ENCODE data around the gene HIF3A.

Gene HIF3A

DNA sequence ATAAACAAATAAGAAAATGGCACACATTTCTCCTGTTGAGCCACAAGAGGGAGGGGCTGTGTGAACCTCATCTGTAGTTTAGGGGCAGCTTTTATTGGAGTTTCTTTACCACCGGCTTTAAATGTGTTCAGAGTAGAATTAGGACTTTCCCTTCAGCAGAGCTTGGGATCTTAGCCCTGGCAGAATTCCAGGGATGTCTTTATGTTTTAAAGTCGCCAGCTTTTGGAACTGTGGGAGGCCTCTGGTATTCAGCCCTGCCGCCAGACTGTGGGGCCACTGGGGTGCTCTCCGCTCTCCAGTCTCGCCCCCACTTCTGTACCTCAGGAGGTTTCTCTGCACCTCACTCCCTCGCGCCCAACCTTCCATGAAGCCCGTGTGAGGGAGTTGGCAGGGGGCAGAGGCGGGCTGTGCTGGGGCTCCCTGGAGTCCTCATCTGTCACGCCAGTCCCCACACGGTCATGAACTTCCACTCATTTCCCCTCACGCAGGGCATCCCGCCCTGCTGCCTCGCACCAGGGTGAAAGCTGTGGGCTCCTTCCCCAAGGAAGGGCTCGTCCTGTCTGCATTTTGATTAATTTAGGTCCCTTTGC lies 85.0 kb downstream of the HIF3A start:
- DNase-seq (ENCODE audit: low read depth in 2 of 2): no peak

DNA sequence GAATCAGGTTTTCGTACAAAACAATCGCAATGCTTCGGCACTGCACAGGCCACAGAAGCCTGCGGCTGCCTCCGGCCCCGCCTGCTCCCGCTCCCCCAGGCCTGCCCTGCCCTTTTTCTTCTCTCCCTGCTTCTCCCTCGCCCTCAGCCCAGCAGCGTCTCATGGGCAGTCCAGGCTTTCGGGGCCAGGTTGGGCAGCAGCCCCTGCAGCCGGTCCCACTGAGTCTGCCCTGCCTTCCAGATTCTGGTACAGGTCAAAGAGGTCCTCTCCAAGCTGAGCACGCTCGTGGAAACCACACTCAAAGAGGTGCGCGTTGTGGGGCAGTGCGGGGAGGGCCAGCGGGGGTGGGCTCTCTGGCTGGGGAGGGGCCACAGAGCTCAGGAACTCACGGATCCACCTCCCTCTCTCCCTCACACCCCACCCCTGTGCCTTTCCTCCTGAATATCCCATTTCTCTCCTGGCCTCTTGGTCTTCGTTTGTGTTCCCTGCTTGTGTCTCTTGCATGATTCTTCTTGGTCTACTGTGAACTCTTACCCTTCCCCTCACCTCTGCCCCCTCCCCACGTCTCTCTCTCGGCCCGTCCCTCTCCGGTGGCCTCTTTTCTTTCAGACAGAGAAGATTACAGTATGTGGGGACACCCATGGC lies 86.5 kb downstream of the HIF3A start:
- DNase-seq (ENCODE audit: low read depth in 2 of 2): no peak

DNA sequence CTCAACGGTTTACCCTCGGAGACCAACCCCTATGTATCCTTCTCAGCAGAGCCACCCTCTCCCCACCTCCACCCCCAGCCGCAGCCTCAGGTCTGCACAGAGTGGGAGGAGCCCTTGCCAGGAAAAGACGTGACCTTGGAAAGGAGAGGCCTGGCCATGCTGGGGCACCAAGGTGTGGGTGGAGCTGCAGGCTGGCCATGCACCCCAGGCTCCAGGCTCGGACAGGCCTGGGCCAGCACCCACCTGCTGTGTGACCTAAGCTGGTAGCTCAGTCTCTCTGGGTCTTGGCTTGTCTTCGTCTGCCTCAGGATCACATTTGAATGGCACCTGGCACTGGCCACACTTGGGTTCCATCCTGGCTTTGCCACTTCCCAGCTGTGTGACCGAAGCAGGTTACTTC lies 87.0 kb downstream of the HIF3A start:
- no peak for DNase-seq (ENCODE audit: low read depth in 2 of 2)

- DNase-seq (ENCODE audit: low read depth in 2 of 2): no peak
Measured at GRCh38 chr19:46384396-46384795, 87.6 kb downstream of the HIF3A start.

- DNase-seq (ENCODE audit: low read depth in 2 of 2): no peak
Measured at GRCh38 chr19:46385636-46386035, 88.8 kb downstream of the HIF3A start.

GRCh38 chr19:46386151-46386550 lies 89.3 kb downstream of the HIF3A start:
- no peak for DNase-seq (ENCODE audit: low read depth in 2 of 2)

- no peak for DNase-seq (ENCODE audit: low read depth in 2 of 2)
Measured at GRCh38 chr19:46386996-46387712, 90.3 kb downstream of the HIF3A start.

DNA sequence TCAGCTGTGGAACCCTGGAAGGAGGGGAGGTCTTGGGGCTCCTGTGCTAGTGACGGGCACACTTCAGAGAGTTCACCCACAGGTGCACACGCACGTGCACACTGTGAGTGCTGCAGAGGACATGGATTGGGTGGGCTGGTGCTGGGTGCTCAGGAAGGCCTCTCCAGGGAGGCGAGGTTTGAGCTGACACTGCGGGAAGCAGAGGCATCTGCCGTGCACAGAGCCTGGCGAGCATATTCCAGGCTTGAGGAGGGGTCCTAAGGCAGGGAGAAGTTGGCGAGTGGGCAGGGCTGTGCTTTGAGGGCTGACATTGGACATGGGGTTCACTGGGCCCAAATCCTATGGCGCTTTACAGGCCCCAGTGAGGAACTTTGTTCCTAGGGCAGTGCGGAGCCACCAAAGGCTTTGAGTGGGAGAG lies 90.9 kb downstream of the HIF3A start:
- DNase-seq (ENCODE audit: low read depth in 2 of 2): no peak

DNA sequence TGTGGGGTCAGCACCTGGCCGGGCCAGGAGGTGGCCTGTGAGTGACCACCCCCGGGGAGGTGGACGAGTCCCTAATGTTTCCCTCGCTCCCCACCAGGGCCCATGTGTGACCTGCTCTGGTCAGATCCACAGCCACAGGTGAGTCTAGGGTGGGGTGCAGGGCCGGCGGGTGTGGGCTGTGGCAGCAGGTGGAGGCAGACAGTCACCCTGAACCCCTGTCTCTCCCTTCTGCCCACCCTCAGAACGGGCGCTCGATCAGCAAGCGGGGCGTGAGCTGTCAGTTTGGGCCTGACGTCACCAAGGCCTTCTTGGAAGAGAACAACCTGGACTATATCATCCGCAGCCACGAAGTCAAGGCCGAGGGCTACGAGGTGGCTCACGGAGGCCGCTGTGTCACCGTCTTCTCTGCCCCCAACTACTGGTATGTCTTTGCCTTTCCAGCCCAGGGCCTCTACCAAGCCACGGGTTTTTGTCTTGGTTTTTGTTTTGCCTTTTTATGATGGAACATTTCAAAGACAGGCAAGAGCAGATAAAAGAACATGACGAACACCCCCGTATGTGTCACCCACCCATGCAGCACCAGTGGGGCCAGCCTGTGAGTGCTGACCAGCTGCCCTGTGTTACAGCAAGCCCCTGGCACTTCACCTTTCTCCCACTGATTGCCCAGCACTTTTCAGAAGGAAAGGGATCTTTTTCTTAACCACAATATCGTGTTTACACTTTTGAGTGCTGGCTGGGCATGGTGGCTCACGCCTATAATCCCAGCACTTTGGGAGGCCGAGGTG lies 91.7 kb downstream of the HIF3A start:
- no peak for DNase-seq (ENCODE audit: low read depth in 2 of 2)

DNA sequence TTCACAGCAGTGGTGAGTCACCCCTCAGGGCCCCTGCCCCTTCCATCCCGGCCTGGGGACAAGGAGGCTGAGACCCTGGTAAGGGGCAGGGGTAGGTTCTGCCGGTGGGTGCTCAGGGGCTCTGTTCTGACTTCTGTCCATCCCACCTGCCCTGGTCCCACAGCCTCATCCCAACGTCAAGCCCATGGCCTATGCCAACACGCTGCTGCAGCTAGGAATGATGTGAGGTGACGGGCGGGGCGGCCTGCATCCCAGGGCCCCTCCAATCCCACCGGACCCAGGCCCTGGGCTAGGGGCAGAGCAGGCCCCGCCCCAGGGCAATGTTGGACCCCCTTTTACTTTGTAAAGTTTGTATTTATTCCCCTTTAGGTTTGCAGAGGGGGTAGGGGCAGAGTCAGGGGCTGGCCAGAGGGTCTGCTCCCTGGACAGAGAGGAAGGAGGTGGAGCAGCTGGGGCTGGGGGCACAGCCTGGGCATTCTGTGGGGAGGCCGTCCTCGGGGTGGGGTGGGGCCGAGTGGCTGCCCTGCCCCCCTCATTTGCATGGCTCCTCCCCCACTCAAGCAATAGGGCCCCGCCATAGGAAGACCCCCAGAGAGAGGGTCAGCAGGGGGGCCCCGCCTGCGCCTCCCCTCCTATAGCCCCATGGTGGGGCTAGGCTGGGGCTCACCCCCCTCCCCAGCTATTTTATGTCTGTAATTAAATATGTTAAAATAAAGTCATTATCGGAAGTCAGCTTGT lies 93.4 kb downstream of the HIF3A start:
- no peak for DNase-seq (ENCODE audit: low read depth in 2 of 2)

- no peak for DNase-seq (ENCODE audit: low read depth in 2 of 2)
Measured at GRCh38 chr19:46390866-46391265, 94.0 kb downstream of the HIF3A start.

DNA sequence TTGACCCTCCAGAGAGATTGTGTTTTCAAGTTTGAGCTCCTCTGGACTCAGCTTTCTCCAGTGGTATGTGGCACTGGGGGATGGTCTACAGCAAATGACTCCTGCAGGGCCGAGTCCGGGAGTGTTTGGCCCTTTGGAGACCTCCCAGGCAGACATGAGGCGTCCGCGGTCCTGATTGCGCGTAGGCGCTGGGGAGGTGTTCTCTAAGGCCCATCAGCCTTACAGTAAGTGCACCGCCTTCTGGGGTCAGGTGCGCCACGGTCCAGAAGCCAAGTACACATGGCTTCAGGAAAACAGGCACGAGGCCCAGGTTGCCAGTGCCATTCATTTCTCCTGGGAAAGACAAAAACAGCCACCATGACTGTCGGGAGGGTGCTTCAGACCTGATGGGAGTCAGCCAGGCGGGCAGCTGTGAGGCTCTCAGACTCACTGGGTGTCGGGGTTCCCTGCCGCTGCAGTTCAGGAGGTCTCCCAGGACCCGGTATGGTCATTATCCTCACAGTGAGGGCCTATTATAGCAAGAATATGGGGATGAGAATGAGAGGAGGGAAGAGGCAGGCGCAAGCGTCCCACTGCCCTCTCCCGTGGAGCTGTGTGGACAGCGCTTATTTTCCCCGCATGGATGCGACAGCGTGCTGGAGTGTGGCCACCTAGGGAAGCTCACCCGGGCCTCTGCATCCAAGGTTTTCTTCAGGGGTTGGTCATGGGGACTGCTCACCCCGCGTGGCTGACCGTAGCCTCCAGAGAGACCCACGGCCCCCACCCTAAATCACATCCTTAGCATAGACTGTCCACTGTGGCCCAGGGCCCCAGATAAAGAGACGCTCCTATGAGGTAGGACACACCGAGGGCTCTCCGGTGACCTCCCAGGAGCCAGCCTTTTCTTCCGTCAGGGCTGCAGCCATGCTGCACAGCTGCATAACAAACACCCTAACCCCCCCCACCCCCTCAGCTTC lies 94.7 kb downstream of the HIF3A start:
- DNase-seq (ENCODE audit: low read depth in 2 of 2): no peak

DNA sequence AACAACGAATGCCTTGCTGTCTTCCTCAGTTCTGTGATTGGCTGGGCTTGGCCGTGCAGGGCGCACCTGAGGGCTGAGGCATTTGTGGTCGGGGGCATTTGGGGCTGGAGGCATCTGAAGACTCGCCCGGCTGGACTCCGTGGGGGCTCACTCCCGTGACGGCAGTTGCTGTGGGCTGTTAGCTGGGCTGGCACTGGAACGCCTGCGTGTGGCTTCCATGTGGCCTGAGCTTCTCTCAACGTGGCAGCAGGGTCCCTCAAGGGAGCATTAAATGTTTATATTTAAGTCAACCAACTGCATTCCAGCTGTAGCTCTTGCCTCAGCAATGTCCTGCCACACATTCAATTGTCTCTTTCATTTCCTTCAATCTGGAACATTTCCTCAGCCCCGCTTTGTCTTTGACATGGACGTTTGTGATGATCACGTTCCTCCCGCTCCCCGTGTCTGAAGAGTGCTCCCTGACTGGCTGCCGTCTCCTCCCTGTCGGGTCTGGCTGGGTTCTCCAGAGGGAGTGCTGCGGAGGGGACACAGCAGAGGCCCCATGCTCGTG lies 95.5 kb downstream of the HIF3A start:
- DNase-seq (ENCODE audit: low read depth in 2 of 2): no peak

DNA sequence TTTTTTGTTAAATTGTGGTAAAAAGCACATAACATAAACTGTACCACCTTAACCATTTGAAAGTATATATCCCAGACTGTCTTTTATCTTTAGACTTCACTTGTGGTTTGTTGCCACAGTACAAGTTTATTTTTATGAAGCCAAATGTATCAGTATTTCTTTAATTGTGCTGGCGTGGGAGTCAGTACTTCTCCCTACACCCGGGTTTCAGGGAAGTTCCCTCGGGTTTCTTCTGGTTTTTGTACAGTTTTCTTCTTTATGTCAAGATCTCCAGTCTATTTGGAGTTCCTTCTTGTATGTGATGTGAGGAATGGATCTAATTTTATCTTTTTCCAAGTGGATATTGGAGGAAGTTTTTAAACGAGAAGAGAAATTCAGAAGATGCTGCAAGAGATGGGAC lies 96.0 kb downstream of the HIF3A start:
- no peak for DNase-seq (ENCODE audit: low read depth in 2 of 2)

Data from stimulated activated CD8-positive, alpha-beta memory T cell treated with anti-CD3 and anti-CD28 coated beads, Interleukin-2, amount 100 ng/mL, for 48 hours (primary cell).